OCI-LY3 (cell line): Measurements from ENCODE around the gene NLRP14.

ENCODE experiments used
- EZH2phosphoT487 ChIP-seq: fragments of 200-600 bp; shearing (Covaris generic); IDR thresholded peaks from 2 replicates; pipeline ENCODE4 v1.6.1; 2018; ENCODE audit warnings: antibody characterized with exemption, mixed run types, low read depth
- TF ChIP-seq, protein P1 (sequence below): fragments of 200-600, 300-600 bp; sonication (generic); IDR thresholded peaks from 2 replicates; pipeline ENCODE4 v1.5.1; 2014; ENCODE audit warnings: antibody characterized with exemption, low read length, low read depth

DNA sequence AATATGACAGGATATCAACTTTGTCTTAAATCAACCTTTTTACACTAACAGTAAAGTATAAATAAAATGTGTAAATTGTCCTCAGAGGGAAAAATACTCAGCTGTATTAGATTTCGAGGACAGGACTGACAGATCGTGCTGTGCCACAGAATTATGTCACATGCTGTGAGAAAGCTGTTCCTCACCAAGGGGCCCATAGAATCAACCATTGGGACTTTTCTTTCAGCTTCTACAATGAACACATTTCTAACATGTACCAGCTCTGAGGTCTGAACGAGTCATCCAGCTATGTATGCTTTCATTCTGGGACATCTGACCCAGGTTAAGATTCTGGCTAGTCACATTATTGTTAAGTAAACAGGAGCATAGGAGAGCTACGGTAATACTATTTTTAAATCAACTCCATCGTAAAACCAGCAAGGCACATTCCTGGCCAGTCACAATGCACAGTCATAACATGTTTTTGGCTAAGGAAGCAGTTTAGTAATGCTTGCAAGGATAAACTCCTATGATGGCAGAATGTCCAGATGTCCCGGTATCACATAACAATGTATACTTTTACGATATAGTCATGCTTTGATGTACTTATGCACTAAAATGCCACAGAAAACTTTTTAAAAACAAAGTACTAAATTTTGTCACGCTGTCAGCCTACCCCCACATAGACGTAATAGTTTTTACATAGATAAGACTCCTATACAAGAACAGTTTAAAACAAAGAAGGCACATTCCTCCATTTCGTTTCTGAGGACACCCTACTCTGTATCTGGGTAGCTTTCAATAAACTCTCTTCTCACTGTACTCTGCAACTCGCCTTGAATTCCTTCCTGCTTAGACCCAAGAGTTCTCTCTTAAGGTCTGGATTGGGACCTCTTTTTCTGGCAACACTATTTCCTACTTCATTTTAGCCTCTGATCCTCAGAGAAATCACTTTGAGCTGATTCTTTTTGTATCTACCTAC is 27.5 kb upstream of the NLRP14 start:
- TF ChIP-seq, protein P1, sequence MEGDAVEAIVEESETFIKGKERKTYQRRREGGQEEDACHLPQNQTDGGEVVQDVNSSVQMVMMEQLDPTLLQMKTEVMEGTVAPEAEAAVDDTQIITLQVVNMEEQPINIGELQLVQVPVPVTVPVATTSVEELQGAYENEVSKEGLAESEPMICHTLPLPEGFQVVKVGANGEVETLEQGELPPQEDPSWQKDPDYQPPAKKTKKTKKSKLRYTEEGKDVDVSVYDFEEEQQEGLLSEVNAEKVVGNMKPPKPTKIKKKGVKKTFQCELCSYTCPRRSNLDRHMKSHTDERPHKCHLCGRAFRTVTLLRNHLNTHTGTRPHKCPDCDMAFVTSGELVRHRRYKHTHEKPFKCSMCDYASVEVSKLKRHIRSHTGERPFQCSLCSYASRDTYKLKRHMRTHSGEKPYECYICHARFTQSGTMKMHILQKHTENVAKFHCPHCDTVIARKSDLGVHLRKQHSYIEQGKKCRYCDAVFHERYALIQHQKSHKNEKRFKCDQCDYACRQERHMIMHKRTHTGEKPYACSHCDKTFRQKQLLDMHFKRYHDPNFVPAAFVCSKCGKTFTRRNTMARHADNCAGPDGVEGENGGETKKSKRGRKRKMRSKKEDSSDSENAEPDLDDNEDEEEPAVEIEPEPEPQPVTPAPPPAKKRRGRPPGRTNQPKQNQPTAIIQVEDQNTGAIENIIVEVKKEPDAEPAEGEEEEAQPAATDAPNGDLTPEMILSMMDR, result no peak
- no peak for TF ChIP-seq EZH2phosphoT487
